ENCODE results near the gene KRTAP20-3.

Gene KRTAP20-3

DNA sequence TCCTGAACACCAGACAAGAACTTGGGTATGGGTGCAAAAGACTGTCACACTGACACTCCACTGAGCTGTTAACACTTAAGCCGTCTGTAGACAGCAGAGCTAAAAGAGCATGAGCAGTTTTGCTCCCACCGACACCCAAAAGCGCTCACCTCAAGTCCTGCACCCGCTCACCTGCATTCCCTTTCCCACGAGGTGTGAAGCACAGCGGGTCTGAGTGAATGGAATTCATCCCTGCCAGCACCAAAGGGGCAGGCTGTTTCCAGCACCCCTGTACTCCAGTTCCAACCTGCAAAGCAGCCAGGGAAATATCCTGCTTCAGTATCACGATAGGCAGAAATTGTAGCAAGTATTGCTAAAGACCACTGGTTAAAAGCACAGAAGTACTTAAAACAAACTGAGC, 47.2 kb downstream of the KRTAP20-3 start:
- DNase-seq, result no peak

All from CD4-positive, alpha-beta T cell treated with Interferon alpha-2 for 1 hour (primary cell).